Left renal pelvis (tissue), 4 donors: ENCODE measurements around the gene SPO11. TPM values are rescaled to one million over a fixed set of nuclear protein-coding genes. Genes with fewer than 3 reads are reported as not detected.

Experiments
- DNase-seq, 4 donors: peaks; one replicate each; pipeline ENCODE4 v3.0.0-alpha.2; 2013; ENCODE audit warnings: low read depth in 4 of 4, low spot score in 3 of 4
- polyA plus RNA-seq, 4 donors: library from polyadenylated mRNA; unstranded; fragments of 120-200 nt; gene quantifications; one replicate each; pipeline ENCODE4 v1.2.1, GENCODE V29; 2013; ENCODE audit not compliant: insufficient read length in 4 of 4

SPO11 gene
- polyA plus RNA-seq, 4 donors: not detected

DNA sequence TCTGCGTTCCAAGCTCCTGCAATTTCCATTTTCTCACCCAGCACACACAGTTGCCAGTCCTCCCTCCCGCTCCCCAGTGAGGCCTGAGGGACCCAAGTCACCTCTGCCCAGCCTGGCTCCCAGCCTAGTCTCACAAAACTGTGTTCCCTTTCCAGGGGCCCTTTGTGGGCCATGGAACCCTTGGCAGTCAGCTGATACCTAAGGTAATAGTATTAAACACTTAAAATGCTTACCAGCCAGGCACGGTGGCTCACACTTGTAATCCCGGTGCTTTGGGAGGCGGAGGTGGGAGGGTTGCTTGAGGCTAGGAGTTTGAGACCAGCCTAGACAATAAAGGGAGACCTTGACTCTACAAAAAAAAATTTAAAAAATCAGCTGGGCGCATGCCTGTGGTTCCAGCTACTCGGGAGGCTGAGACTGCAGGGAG is 58.4 kb downstream of the SPO11 start:
- DNase-seq: no peak

DNA sequence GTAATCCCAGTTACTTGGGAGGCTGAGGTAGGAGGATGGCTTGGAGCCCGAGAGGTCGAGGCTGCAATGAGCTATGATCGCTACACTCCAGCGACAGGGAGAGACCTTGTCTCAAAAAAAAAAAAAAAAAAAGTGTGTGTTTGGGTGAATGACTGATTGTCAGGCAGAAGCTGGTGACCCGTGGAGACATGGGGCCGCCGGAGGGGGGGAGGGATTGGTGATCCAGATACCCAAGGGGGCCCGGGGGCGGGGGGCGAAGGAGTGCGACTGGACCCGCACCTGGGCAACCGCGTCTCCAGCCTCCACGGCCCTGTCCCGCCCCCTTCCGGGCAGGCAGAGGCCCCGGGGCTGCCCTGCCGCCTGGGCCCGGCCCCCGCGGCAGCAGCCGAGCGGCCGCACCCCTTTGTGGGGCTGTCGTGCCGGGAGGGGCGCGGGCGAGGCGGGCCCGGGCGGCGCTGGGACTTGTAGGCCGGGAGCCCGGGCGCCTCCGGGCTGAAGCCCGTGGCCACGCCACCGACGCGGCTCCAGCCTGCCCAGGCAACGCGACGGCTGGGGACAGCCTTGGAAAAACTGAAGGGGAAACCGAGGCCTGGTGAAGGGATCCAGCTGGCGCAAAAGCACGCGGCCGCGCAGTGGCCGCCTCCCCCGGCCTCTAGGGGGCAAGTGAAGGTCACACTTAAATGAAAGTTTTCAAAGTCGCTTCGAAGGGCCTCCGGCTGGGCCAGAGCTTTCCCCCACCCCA is 59.5 kb downstream of the SPO11 start:
- peak in 2 of 4 donors; percentile 60 to 62 for DNase-seq

DNA sequence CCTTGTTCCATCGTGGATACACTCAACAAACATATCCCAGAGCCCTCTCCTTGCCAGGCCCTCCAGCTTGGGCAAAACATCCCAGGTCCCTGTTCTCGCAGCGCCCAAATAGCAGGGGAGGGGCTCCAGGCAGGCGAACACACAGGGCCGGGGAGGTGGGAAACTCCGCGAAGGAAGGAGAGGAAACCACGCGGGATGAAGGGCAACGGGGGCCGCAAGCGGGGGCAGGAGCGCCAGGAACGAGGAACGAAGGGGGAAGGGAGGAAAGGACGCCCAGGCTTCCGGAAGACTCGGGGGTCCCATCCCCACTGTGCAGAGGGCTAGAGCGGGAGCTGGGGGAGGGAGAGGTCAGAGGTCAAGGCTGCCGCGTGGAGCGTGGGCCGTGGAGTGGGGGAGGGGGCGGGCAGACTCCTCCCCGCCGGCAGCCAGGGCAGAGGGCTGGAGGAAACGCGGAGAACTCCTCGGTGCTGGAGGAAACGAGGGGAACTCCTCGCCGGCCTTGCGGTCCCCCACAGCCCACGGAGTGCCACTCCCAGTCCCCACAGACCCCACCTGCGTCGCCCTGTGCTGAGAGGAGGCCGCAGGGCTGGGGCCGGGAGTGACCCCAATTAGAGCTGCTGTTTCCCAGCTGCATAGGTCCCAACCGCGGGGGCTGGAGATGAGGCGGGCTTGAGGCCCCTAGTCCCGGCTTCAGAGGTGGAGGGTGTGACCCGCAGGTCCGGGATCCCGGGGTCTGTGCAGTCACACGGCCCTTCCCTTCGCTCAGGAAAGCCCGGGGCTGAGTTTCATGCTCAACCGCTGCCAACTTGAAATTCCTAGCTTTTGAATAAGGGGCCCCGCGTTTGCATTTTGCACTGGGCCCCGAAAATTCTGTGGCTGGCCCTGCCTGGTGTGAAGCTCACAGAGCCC is 60.3 kb downstream of the SPO11 start:
- DNase-seq: no peak

DNA sequence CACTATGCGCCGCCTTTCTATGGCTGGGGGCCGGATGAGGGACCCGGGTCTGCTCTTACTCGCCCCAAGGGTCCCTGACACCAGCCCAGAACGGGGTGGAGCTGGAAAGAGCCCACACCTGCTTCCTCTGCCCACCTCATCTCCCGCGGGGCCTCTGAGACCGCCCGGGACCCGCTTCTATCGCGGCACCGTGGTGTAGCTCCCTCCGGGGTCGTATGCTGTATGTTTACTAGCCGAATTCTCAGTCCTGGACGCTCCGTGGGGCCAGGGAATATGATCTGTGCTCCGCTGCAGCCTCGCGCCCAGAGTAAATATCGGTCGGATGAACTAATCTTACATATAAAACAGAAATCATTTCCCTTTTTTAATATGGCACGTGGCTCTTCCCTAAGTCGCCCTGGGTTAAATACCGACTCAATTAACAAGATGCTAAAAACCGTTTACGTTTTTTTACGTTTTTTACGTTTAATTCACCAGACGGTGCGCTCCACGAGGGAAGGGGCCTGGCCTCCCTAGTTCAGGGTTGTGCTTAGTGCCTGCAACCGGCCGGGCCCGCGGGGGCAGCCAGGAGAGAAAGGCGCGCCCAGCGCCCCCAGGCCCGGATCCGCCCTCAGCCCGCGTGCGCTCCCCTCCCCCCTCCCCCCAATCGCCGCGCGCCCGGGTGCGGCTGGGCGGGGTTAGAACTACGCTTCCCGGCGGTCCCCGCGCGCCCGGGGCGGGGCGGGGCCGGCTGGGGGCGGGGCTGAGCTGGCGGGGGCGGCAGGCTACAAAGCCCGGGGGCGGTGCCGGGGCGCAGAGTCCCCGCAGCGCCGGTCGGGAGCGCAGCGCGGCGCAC is 61.2 kb downstream of the SPO11 start, which contains the start of gene RBM38:
TSS of gene RBM38 (plus strand) at position 793 of the 835 bp plus-strand sequence. CDS start 186 bp downstream, outside the sequence.
- DNase-seq: peak in 1 of 4 donors; percentile 58

DNA sequence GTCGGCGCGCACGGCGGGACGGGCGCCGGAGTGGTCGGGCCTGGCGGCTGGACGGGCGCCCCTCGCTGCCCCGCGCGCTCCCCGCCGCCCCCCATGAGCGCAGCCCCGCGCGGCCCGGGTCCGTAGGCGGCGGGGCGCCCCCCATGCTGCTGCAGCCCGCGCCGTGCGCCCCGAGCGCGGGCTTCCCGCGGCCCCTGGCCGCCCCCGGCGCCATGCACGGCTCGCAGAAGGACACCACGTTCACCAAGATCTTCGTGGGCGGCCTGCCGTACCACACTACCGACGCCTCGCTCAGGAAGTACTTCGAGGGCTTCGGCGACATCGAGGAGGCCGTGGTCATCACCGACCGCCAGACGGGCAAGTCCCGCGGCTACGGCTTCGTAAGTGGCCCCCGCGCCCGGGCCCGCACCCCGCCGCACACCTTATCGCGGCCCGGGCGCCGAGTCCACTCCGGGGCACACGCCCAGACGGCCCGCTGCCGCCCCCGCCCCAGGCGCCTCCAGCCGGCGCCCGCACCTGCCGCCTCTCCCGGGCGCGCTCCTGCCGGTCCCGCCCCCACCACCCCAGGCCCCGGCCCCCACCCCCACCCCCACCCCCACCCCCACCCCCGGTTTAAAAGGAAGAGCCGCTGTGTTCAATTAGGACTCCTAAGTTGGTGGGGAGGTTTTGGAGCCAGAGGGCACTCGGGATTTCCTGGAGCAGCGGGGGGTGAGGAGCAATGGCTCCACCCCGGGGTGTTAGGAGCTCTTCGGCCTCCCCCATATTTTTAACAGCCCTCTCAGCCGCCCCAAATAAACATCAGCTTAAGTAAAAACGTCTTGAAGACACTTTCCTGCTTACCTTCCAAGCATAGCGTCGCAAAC is 62.1 kb downstream of the SPO11 start:
- DNase-seq: no peak

DNA sequence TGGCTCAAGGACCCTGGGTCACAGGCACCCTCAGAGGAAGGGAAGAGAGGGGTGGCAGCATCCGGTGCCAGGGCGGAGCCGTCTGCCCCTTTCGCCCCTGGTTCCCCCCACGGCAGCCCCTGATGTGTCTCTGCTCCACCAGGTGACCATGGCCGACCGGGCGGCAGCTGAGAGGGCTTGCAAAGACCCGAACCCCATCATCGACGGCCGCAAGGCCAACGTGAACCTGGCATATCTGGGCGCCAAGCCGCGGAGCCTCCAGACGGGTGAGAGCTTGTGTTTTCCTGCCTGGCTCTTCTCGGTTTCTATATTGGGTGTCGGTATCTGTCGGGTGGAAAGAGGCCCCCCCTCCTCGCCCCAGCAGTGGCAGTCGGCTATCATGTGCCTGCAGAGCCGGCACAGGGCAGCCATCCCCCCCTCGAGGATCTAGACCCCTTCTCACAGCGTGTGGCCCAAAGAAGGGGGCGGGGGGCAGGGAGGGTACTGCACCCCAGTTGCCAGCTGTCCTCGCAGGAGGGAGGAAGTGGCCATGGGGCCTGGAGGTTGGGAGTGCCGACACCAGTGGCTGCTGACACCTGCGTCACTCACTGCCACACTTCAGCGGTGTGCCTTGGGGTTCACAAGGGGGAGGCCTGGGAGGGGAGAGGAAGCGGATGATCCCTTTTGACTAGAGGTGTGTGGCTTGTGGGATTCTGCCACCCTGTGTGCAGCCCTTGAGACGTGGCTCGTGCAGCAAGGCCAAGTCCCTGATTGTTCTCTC is 63.1 kb downstream of the SPO11 start:
- no peak for DNase-seq

Other genes starting within 250 kb of the SPO11 start
- 10 to 100 TPM; 42.7 to 90.7 (median 72.7) TPM for gene BMP7, start 63.2 kb upstream of the SPO11 start, polyA plus RNA-seq
- 10 to 100 TPM; 37.1 to 60.3 (median 57.9) TPM for gene RAE1, start 21.5 kb downstream of the SPO11 start, polyA plus RNA-seq
- gene RBM38, start 61.6 kb downstream of the SPO11 start, polyA plus RNA-seq: 10 to 100 TPM; 20.9 to 37.5 (median 27.3) TPM
- gene CTCFL, start 195.3 kb downstream of the SPO11 start, polyA plus RNA-seq: 1 to 10 TPM in 3 of 4 donors, under 1 TPM in 1; 0.46 to 2.8 (median 1.7) TPM
- 10 to 100 TPM in 2 of 4 donors, 1 to 10 TPM in 2; 2.5 to 17.8 (median 7.7) TPM for gene PCK1, start 231.3 kb downstream of the SPO11 start, polyA plus RNA-seq